Measurements from ENCODE around the gene CLSTN1. TPM values are rescaled to one million over a fixed set of nuclear protein-coding genes. Genes with fewer than 3 reads are reported as not detected.
"Not testable (repeated sequence)": the region's sequence is repeated elsewhere in the genome, so short reads cannot be mapped to it uniquely, and the experiment has no call there.

Gene CLSTN1
- total and polyA plus RNA-seq, 10 of the 15 experiments (the other 5 are each of a cell fraction or from before 2014, with no cell fraction given), result 2.7 to 64.4 (median 23.2) TPM

DNA sequence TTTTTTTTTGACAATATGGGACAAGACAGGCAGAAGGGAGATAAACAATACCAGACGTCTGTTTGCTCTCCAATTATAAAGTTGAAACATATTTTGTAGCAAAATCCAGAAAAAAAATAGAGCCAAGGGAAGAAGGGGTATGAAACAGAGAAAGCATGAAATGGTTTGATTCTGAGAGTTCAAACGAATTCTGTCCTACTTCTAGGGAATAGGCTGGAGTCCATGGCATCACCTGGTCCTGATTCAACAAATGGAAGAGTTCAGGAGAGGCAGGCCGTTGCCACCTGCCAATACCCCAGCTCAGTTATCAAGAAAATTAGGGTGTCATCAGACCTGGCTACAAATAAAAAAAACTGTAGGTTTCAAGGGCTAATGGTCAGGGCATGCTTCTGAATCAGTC, 71.8 kb downstream of the CLSTN1 start (continued):
- TF ChIP-seq CEBPB (IDR thresholded peaks at IDR 0.05; ENCODE audit: borderline replicate concordance in 1 of 2, low read depth in 2 of 2, low read length in 2 of 2) (no peak), SIN3A (IDR thresholded peaks at IDR 0.05; ENCODE audit: low read depth, low read length) (no peak)

DNA sequence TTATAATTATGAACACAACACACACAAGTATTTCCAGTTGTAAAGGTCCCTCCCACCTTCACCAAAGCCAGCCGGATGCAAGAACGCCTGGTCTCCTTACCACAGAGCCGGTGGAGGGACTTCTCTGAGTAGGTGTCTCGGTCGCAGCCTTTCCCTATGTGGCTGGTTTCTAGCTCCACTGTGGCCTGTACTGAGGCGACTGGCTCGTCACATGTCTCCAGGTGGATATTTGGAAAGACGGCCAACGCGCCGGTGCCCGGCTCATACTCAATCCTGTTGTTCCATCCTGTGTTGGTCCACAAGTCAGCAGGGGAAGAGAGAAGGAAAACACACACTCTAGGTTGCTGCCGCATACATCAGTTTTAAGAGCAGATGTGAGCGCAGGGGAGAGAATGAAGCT, 74.4 kb downstream of the CLSTN1 start:
- TF ChIP-seq, protein P1, sequence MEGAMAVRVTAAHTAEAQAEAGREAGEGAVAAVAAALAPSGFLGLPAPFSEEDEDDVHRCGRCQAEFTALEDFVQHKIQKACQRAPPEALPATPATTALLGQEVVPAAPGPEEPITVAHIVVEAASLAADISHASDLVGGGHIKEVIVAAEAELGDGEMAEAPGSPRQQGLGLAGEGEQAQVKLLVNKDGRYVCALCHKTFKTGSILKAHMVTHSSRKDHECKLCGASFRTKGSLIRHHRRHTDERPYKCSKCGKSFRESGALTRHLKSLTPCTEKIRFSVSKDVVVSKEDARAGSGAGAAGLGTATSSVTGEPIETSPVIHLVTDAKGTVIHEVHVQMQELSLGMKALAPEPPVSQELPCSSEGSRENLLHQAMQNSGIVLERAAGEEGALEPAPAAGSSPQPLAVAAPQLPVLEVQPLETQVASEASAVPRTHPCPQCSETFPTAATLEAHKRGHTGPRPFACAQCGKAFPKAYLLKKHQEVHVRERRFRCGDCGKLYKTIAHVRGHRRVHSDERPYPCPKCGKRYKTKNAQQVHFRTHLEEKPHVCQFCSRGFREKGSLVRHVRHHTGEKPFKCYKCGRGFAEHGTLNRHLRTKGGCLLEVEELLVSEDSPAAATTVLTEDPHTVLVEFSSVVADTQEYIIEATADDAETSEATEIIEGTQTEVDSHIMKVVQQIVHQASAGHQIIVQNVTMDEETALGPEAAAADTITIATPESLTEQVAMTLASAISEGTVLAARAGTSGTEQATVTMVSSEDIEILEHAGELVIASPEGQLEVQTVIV (IDR thresholded peaks at IDR 0.05; ENCODE audit: borderline replicate concordance, partially characterized antibody), result no peak
- no peak for TF ChIP-seq SPI1 (IDR thresholded peaks at IDR 0.05; ENCODE audit: borderline replicate concordance, insufficient read depth, low read depth, low read length)
- TF ChIP-seq HDAC2 (IDR thresholded peaks at IDR 0.05), result no peak
- TF ChIP-seq JUNB (IDR thresholded peaks at IDR 0.05), result no peak
- no peak for TF ChIP-seq PML (IDR thresholded peaks at IDR 0.05; ENCODE audit: low read length)
- TF ChIP-seq FOXK2 (IDR thresholded peaks at IDR 0.05), result no peak
- no peak for TF ChIP-seq ZNF207 (IDR thresholded peaks at IDR 0.05; ENCODE audit: borderline replicate concordance)
- TF ChIP-seq KAT2A (conservative IDR thresholded peaks at IDR 0.05; ENCODE audit: control insufficient read depth, low read depth, low read length), result no peak
- TF ChIP-seq ESRRA (IDR thresholded peaks at IDR 0.05; ENCODE audit: low read length), result no peak
- TF ChIP-seq CEBPB (IDR thresholded peaks at IDR 0.05; ENCODE audit: borderline replicate concordance in 1 of 2, low read depth in 2 of 2, low read length in 2 of 2), result no peak
- TF ChIP-seq, protein P2, sequence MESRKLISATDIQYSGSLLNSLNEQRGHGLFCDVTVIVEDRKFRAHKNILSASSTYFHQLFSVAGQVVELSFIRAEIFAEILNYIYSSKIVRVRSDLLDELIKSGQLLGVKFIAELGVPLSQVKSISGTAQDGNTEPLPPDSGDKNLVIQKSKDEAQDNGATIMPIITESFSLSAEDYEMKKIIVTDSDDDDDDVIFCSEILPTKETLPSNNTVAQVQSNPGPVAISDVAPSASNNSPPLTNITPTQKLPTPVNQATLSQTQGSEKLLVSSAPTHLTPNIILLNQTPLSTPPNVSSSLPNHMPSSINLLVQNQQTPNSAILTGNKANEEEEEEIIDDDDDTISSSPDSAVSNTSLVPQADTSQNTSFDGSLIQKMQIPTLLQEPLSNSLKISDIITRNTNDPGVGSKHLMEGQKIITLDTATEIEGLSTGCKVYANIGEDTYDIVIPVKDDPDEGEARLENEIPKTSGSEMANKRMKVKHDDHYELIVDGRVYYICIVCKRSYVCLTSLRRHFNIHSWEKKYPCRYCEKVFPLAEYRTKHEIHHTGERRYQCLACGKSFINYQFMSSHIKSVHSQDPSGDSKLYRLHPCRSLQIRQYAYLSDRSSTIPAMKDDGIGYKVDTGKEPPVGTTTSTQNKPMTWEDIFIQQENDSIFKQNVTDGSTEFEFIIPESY (IDR thresholded peaks at IDR 0.05), result no peak
- TF ChIP-seq SIN3A (IDR thresholded peaks at IDR 0.05; ENCODE audit: low read depth, low read length), result no peak
- no peak for FAIRE-seq
- H3K4me3 ChIP-seq, result no peak overlapping the region
- no peak for ATAC-seq
- CTCF ChIA-PET, result no interaction called here
- H4K20me1 ChIP-seq (ENCODE audit: control insufficient read depth, insufficient read depth), result no peaks in the 10 kb centered on the region
- DNase-seq (ENCODE audit: low read depth, low spot score), result no peak
- POLR2A ChIA-PET, result no interaction called here
- H3K36me3 ChIP-seq (ENCODE audit: control insufficient read depth in 2 of 2, insufficient read depth in 2 of 2, low read length in 1 of 2), result peaks cover 9 to 16% of the 10 kb centered on the region in 2 experiments
- H3K9ac ChIP-seq (ENCODE audit: control insufficient read depth, insufficient read depth, low read length), result no peak overlapping the region
- no peak overlapping the region for H2AFZ ChIP-seq (ENCODE audit: control insufficient read depth, low read depth, low read length)
- SMC1A ChIA-PET (ENCODE audit: uncharacterized antibody, unreplicated experiment), result no interaction called here
- H3K27me3 ChIP-seq (replicated peaks in 1 of 2; ENCODE audit: control insufficient read depth in 2 of 2, insufficient read depth in 2 of 2, low read length in 1 of 2), result no peaks in the 10 kb centered on the region
- H3K4me2 ChIP-seq (ENCODE audit: control insufficient read depth, insufficient read depth), result no peak overlapping the region
- RAD21 ChIA-PET (ENCODE audit: unreplicated experiment), result no interaction called here
- H3K79me2 ChIP-seq (ENCODE audit: control insufficient read depth, insufficient read depth, low read length), result no peaks in the 10 kb centered on the region
- no peaks in the 10 kb centered on the region for H3K9me3 ChIP-seq (replicated peaks; ENCODE audit: control insufficient read depth, insufficient read depth, low read length)
- in situ Hi-C loops (cut with MboI) (no loop called here), intact Hi-C loops (cut with micrococcal nuclease; ENCODE audit: unreplicated experiment) (no loop called here)
- BruUV-seq (replicated peaks), result TSS peak; percentile 31
- WGBS (ENCODE audit: insufficient coverage, insufficient replicate concordance, low lambda C conversion rate, missing lambda C conversion rate), result 98% methylated on average over 14 of the region's 14 CpGs
- H3K27ac ChIP-seq (ENCODE audit: control insufficient read depth, insufficient read depth), result no peak overlapping the region
- no peaks in the 10 kb centered on the region for H3K4me1 ChIP-seq (ENCODE audit: control insufficient read depth, insufficient read depth, low read length)

- H3K4me2 ChIP-seq (ENCODE audit: control insufficient read depth, insufficient read depth); H3K4me1 ChIP-seq (ENCODE audit: control insufficient read depth, insufficient read depth, low read length); BruUV-seq (replicated peaks); in situ Hi-C loops (cut with MboI); H2AFZ ChIP-seq (ENCODE audit: control insufficient read depth, low read depth, low read length); H3K79me2 ChIP-seq (ENCODE audit: control insufficient read depth, insufficient read depth, low read length); ATAC-seq; CTCF ChIA-PET; H3K9ac ChIP-seq (ENCODE audit: control insufficient read depth, insufficient read depth, low read length); FAIRE-seq; H3K27ac ChIP-seq (ENCODE audit: control insufficient read depth, insufficient read depth); POLR2A ChIA-PET; intact Hi-C loops (cut with micrococcal nuclease; ENCODE audit: unreplicated experiment); H4K20me1 ChIP-seq (ENCODE audit: control insufficient read depth, insufficient read depth); RAD21 ChIA-PET (ENCODE audit: unreplicated experiment); H3K9me3 ChIP-seq (replicated peaks; ENCODE audit: control insufficient read depth, insufficient read depth, low read length); SMC1A ChIA-PET (ENCODE audit: uncharacterized antibody, unreplicated experiment); H3K27me3 ChIP-seq (replicated peaks in 1 of 2; ENCODE audit: control insufficient read depth in 2 of 2, insufficient read depth in 2 of 2, low read length in 1 of 2); H3K4me3 ChIP-seq; DNase-seq (ENCODE audit: low read depth, low spot score): not testable (repeated sequence)
- H3K36me3 ChIP-seq (ENCODE audit: control insufficient read depth in 2 of 2, insufficient read depth in 2 of 2, low read length in 1 of 2), result peaks cover 16 to 19% of the 10 kb centered on the region in 2 experiments
- 100% methylated on average over 9 of the region's 9 CpGs for WGBS (ENCODE audit: insufficient coverage, insufficient replicate concordance, low lambda C conversion rate, missing lambda C conversion rate)
These were observed 75.4 kb downstream of the CLSTN1 start for GRCh38 chr1:9748391-9748790.
